Measurements from ENCODE around the gene PGBD1. TPM values are rescaled to one million over a fixed set of nuclear protein-coding genes. Genes with fewer than 3 reads are reported as not detected.

PGBD1 gene
- polyA plus RNA-seq, 1 of the 3 experiments (the other 2 are of a cell fraction), result 2.5 TPM

DNA sequence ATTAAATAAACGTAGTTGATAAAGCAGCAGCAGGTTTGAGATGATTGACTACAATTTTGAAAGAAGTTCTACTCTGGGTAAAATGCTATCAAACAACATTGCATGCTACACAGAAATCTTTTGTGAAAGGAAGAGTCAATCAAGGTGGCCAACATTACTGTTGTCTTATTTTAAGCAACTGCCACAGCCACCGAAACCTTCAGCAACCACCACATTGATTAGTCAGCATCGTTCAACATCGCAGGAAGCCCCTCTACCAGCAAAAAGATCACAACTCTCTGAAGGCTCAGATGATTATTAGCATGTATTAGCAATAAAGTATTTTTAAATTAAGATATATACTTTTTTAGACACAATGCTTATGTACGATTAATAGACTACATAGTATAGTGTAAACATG is 14.0 kb downstream of the PGBD1 start (continued):
- no peak for TF ChIP-seq FOSL2 (IDR thresholded peaks at IDR 0.05; ENCODE audit: borderline replicate concordance, low read depth)
- no peak for TF ChIP-seq MXI1 (IDR thresholded peaks at IDR 0.05; ENCODE audit: low read depth, low read length)
- no peak for TF ChIP-seq SIN3A (IDR thresholded peaks at IDR 0.05; ENCODE audit: borderline replicate concordance, low read depth, low read length)
- TF ChIP-seq TAF1 (IDR thresholded peaks at IDR 0.05; ENCODE audit: borderline replicate concordance, low read depth, low read length), result no peak
- no peak for TF ChIP-seq TCF12 (IDR thresholded peaks at IDR 0.05)
- TF ChIP-seq GABPA (IDR thresholded peaks at IDR 0.05; ENCODE audit: low read depth), result no peak
- no peak for TF ChIP-seq YY1 (IDR thresholded peaks at IDR 0.05; ENCODE audit: low read depth)
- TF ChIP-seq JUND (IDR thresholded peaks at IDR 0.05), result no peak
- no peak for TF ChIP-seq SMC3 (IDR thresholded peaks at IDR 0.05; ENCODE audit: low read depth, low read length)
- no peak for TF ChIP-seq CHD2 (IDR thresholded peaks at IDR 0.05; ENCODE audit: low read length, partially characterized antibody)
- no peak for TF ChIP-seq TEAD4 (IDR thresholded peaks at IDR 0.05; ENCODE audit: borderline replicate concordance, insufficient read depth)
- TF ChIP-seq RFX5 (IDR thresholded peaks at IDR 0.05; ENCODE audit: low read length), result no peak
- TF ChIP-seq, protein P1, sequence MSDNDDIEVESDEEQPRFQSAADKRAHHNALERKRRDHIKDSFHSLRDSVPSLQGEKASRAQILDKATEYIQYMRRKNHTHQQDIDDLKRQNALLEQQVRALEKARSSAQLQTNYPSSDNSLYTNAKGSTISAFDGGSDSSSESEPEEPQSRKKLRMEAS (IDR thresholded peaks at IDR 0.05; ENCODE audit: low read depth), result no peak
- no peak for TF ChIP-seq FOXJ3 (CRISPR knock-in tag; IDR thresholded peaks at IDR 0.05)

DNA sequence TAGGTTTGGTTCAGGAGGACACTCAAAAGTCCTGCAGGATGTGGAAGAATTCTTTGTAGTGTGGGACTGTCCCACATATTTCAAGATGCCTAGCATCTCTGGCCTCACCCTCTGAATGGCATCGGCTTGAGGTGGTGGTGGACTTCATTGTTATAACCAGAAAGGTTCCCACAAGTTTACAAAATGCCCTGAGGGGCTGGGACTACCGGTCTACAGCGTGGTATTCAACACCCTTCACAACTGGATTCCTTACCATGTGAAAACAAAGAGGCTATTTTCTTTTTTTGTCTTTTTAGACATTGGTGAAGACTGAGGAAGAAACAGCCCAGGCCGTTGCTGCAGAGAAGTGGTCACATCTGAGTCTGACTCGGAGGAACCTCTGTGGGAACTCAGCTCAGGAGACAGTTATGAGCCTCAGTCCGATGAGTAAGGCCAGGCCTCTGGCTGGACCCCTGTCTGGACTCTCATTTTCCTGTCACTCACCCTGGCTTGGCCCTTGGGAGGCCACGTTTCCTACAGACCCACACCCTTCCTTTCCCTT is 15.2 kb downstream of the PGBD1 start:
- Histone ChIP-seq H3F3A (replicated peaks; ENCODE audit: insufficient read depth) (no peaks in the 10 kb centered on the region), H3K27ac (ENCODE audit: low read depth in 2 of 2, low read length in 1 of 2) (no peak overlapping the region), H3K27me3 (ENCODE audit: insufficient read depth) (no peaks in the 10 kb centered on the region), H3K9me3 (no peaks in the 10 kb centered on the region), H3K4me1 (ENCODE audit: control insufficient read depth in 1 of 2, insufficient read depth in 2 of 2, low read depth in 1 of 2, low read length in 1 of 2) (no peaks in the 10 kb centered on the region), H3K4me3 (ENCODE audit: low read depth in 2 of 2, low read length in 1 of 2) (no peak overlapping the region), H3K36me3 (replicated peaks in 1 of 2; ENCODE audit: control insufficient read depth in 1 of 2, insufficient read depth in 2 of 2, low read length in 1 of 2) (peaks cover 20 to 29% of the 10 kb centered on the region in 2 experiments), H2AFZ (ENCODE audit: low read depth) (no peak overlapping the region), H3K9me2 (no peaks in the 10 kb centered on the region), H3K9ac (no peak overlapping the region), H3K79me2 (ENCODE audit: insufficient read depth) (no peaks in the 10 kb centered on the region), H4K20me1 (ENCODE audit: insufficient read depth) (no peaks in the 10 kb centered on the region), H3K4me2 (no peak overlapping the region)
- no peak for DNase-seq
- ChIA-PET CTCF (no interaction called here), POLR2A (no interaction called here)
- WGBS (ENCODE audit: low lambda C conversion rate), result 97% methylated on average over 7 of the region's 7 CpGs
- TF ChIP-seq RXRA (IDR thresholded peaks at IDR 0.05; ENCODE audit: borderline replicate concordance, low read depth) (no peak), EZH2phosphoT487 (IDR thresholded peaks at IDR 0.05; ENCODE audit: borderline replicate concordance, low read depth) (no peak), MEF2A (IDR thresholded peaks at IDR 0.05; ENCODE audit: borderline replicate concordance, low read depth) (no peak), FOXM1 (IDR thresholded peaks at IDR 0.05; ENCODE audit: low read depth) (no peak), EP300 (IDR thresholded peaks at IDR 0.05; ENCODE audit: borderline replicate concordance in 1 of 2, low read depth in 1 of 2, low read length in 1 of 2) (no peak), YY1 (IDR thresholded peaks at IDR 0.05; ENCODE audit: low read depth) (no peak), JUND (IDR thresholded peaks at IDR 0.05) (no peak), POLR2AphosphoS5 (IDR thresholded peaks at IDR 0.05; ENCODE audit: low read depth, low read length) (no peak), SMC3 (IDR thresholded peaks at IDR 0.05; ENCODE audit: low read depth, low read length) (no peak), MXI1 (IDR thresholded peaks at IDR 0.05; ENCODE audit: low read depth, low read length) (no peak), TCF12 (IDR thresholded peaks at IDR 0.05) (no peak), CHD2 (IDR thresholded peaks at IDR 0.05; ENCODE audit: low read length, partially characterized antibody) (no peak), SIN3A (IDR thresholded peaks at IDR 0.05; ENCODE audit: borderline replicate concordance, low read depth, low read length) (no peak), GABPA (IDR thresholded peaks at IDR 0.05; ENCODE audit: low read depth) (no peak)
- TF ChIP-seq, protein P2, sequence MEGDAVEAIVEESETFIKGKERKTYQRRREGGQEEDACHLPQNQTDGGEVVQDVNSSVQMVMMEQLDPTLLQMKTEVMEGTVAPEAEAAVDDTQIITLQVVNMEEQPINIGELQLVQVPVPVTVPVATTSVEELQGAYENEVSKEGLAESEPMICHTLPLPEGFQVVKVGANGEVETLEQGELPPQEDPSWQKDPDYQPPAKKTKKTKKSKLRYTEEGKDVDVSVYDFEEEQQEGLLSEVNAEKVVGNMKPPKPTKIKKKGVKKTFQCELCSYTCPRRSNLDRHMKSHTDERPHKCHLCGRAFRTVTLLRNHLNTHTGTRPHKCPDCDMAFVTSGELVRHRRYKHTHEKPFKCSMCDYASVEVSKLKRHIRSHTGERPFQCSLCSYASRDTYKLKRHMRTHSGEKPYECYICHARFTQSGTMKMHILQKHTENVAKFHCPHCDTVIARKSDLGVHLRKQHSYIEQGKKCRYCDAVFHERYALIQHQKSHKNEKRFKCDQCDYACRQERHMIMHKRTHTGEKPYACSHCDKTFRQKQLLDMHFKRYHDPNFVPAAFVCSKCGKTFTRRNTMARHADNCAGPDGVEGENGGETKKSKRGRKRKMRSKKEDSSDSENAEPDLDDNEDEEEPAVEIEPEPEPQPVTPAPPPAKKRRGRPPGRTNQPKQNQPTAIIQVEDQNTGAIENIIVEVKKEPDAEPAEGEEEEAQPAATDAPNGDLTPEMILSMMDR (IDR thresholded peaks at IDR 0.05), result no peak
- TF ChIP-seq, protein P3, sequence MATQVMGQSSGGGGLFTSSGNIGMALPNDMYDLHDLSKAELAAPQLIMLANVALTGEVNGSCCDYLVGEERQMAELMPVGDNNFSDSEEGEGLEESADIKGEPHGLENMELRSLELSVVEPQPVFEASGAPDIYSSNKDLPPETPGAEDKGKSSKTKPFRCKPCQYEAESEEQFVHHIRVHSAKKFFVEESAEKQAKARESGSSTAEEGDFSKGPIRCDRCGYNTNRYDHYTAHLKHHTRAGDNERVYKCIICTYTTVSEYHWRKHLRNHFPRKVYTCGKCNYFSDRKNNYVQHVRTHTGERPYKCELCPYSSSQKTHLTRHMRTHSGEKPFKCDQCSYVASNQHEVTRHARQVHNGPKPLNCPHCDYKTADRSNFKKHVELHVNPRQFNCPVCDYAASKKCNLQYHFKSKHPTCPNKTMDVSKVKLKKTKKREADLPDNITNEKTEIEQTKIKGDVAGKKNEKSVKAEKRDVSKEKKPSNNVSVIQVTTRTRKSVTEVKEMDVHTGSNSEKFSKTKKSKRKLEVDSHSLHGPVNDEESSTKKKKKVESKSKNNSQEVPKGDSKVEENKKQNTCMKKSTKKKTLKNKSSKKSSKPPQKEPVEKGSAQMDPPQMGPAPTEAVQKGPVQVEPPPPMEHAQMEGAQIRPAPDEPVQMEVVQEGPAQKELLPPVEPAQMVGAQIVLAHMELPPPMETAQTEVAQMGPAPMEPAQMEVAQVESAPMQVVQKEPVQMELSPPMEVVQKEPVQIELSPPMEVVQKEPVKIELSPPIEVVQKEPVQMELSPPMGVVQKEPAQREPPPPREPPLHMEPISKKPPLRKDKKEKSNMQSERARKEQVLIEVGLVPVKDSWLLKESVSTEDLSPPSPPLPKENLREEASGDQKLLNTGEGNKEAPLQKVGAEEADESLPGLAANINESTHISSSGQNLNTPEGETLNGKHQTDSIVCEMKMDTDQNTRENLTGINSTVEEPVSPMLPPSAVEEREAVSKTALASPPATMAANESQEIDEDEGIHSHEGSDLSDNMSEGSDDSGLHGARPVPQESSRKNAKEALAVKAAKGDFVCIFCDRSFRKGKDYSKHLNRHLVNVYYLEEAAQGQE (IDR thresholded peaks at IDR 0.05; ENCODE audit: low read depth, low read length), result no peak
- TF ChIP-seq, protein P4, sequence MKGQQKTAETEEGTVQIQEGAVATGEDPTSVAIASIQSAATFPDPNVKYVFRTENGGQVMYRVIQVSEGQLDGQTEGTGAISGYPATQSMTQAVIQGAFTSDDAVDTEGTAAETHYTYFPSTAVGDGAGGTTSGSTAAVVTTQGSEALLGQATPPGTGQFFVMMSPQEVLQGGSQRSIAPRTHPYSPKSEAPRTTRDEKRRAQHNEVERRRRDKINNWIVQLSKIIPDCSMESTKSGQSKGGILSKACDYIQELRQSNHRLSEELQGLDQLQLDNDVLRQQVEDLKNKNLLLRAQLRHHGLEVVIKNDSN (IDR thresholded peaks at IDR 0.05; ENCODE audit: borderline replicate concordance, low read depth), result no peak
- TF ChIP-seq, protein P5, sequence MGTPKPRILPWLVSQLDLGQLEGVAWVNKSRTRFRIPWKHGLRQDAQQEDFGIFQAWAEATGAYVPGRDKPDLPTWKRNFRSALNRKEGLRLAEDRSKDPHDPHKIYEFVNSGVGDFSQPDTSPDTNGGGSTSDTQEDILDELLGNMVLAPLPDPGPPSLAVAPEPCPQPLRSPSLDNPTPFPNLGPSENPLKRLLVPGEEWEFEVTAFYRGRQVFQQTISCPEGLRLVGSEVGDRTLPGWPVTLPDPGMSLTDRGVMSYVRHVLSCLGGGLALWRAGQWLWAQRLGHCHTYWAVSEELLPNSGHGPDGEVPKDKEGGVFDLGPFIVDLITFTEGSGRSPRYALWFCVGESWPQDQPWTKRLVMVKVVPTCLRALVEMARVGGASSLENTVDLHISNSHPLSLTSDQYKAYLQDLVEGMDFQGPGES (IDR thresholded peaks at IDR 0.05; ENCODE audit: low read depth, low read length), result no peak
